ENCODE measurements around the gene HBA1.
"Not testable (repeated sequence)": the region's sequence is repeated elsewhere in the genome, so short reads cannot be mapped to it uniquely, and the experiment has no call there.

The HBA1 gene

GRCh38 chr16:194516-194915, 18.0 kb downstream of the HBA1 start:
- TF ChIP-seq CTCF (conservative IDR thresholded peaks at IDR 0.05) (no peak), ZFX (IDR thresholded peaks at IDR 0.05) (no peak)
- no peak overlapping the region for H3K27ac ChIP-seq

GRCh38 chr16:200388-200787, 23.9 kb downstream of the HBA1 start:
- no peak overlapping the region for H3K27ac ChIP-seq
- TF ChIP-seq CTCF (conservative IDR thresholded peaks at IDR 0.05) (no peak), ZFX (IDR thresholded peaks at IDR 0.05) (no peak)

- H3K27ac ChIP-seq = no peak overlapping the region
- no peak for TF ChIP-seq ZFX (IDR thresholded peaks at IDR 0.05)
- TF ChIP-seq CTCF (conservative IDR thresholded peaks at IDR 0.05) = no peak
These were observed 26.8 kb downstream of the HBA1 start for GRCh38 chr16:203246-203645.

GRCh38 chr16:204046-204445, 27.6 kb downstream of the HBA1 start:
- not testable (repeated sequence) for H3K27ac ChIP-seq

GRCh38 chr16:209359-209758, 32.9 kb downstream of the HBA1 start:
- not testable (repeated sequence) for H3K27ac ChIP-seq

- H3K27ac ChIP-seq = not testable (repeated sequence)
These were observed 35.2 kb downstream of the HBA1 start for GRCh38 chr16:211631-212180.

- H3K27ac ChIP-seq = no peak overlapping the region
- TF ChIP-seq CTCF (conservative IDR thresholded peaks at IDR 0.05) = no peak
- no peak for TF ChIP-seq ZFX (IDR thresholded peaks at IDR 0.05)
These were observed 36.5 kb downstream of the HBA1 start for GRCh38 chr16:212999-213398.

- H3K27ac ChIP-seq = no peak overlapping the region
- TF ChIP-seq ZFX (IDR thresholded peaks at IDR 0.05) = no peak
- no peak for TF ChIP-seq CTCF (conservative IDR thresholded peaks at IDR 0.05)
These were observed 43.5 kb downstream of the HBA1 start for GRCh38 chr16:220021-220420.

Measured in C4-2B (cell line).